NCI-H2029 (cell line): ENCODE data around the gene NTN3.

Experiments used
- DNase-seq: peaks from one replicate; lab custom pipeline; 2025; lab: John Stamatoyannopoulos, UW

Gene NTN3

GRCh38 chr16:2514333-2515179 lies 43.5 kb downstream of the NTN3 start:
- DNase-seq, result no peak

GRCh38 chr16:2515180-2515851 lies 44.2 kb downstream of the NTN3 start:
- no peak for DNase-seq

GRCh38 chr16:2516391-2517240 lies 45.5 kb downstream of the NTN3 start:
- DNase-seq, result no peak

GRCh38 chr16:2517954-2518605 lies 47.0 kb downstream of the NTN3 start:
- DNase-seq, result no peak

GRCh38 chr16:2518823-2519710 lies 48.0 kb downstream of the NTN3 start:
- no peak for DNase-seq

GRCh38 chr16:2519711-2520080 lies 48.6 kb downstream of the NTN3 start:
- DNase-seq, result no peak

GRCh38 chr16:2520097-2520783 lies 49.1 kb downstream of the NTN3 start, which contains the start of gene AMDHD2:
TSS of gene AMDHD2 (plus strand) at chr16:2520371. CDS start at chr16:2520459, 88 bp downstream.
- peak; percentile 85 for DNase-seq

GRCh38 chr16:2520784-2521531 lies 49.9 kb downstream of the NTN3 start:
- DNase-seq, result no peak
